SK-N-SH treated with all-trans-retinoic acid at 6 μM for 48 hours (cell line): ENCODE data around the gene KCNN2.

Source experiments
- ATAC-seq: fragments of 200-7000 bp; cut with Tn5 transposase; 3 replicates; pipeline ENCODE4 v1.9.1; 2020; ENCODE audit warnings: mild to moderate bottlenecking, moderate library complexity
- BACH2 ChIP-seq: fragments of 250-450 bp; sonication (Bioruptor Pico); IDR thresholded peaks from 2 replicates; pipeline ENCODE4 v1.9.0; 2021; ENCODE audit warnings: mild to moderate bottlenecking, borderline replicate concordance
- CREB5 ChIP-seq: fragments of 250-450 bp; sonication (Bioruptor Pico); IDR thresholded peaks from 2 replicates; pipeline ENCODE4 v1.5.1; 2020; ENCODE audit warnings: low read depth, mild to moderate bottlenecking, moderate library complexity
- CSDC2 ChIP-seq: fragments of 250-450 bp; sonication (Bioruptor Pico); IDR thresholded peaks from 2 replicates; pipeline ENCODE4 v1.5.0; 2020; ENCODE audit warnings: mild to moderate bottlenecking, moderate library complexity
- CSRNP3 ChIP-seq: fragments of 250-450 bp; sonication (Bioruptor Pico); IDR thresholded peaks from 2 replicates; pipeline ENCODE4 v1.5.1; 2021; ENCODE audit warnings: mild to moderate bottlenecking, moderate library complexity
- ESRRG ChIP-seq: fragments of 250-450 bp; sonication (Bioruptor Pico); IDR thresholded peaks from 2 replicates; pipeline ENCODE4 v1.6.1; 2021; ENCODE audit warnings: mild to moderate bottlenecking
- GLIS3 ChIP-seq: fragments of 250-450 bp; sonication (Bioruptor Pico); IDR thresholded peaks from 2 replicates; pipeline ENCODE4 v1.5.0; 2020; ENCODE audit warnings: mild to moderate bottlenecking, moderate library complexity
- ISL1 ChIP-seq: fragments of 250-450 bp; sonication (Bioruptor Pico); IDR thresholded peaks from 2 replicates; pipeline ENCODE4 v2.1.2; 2022; ENCODE audit warnings: mild to moderate bottlenecking, moderate library complexity
- OSR1 ChIP-seq: fragments of 250-450 bp; sonication (Bioruptor Pico); IDR thresholded peaks from 2 replicates; pipeline ENCODE4 v1.8.0; 2022; ENCODE audit warnings: moderate library complexity, mild to moderate bottlenecking, inconsistent platforms
- PATZ1 ChIP-seq: fragments of 250-450 bp; sonication (Bioruptor Pico); IDR thresholded peaks from 2 replicates; pipeline ENCODE4 v1.8.0; 2020; ENCODE audit warnings: mild to moderate bottlenecking, moderate library complexity, borderline replicate concordance
- POU6F1 ChIP-seq: fragments of 250-450 bp; sonication (Bioruptor Pico); IDR thresholded peaks from 2 replicates; pipeline ENCODE4 v1.8.0; 2021; ENCODE audit warnings: low read depth, mild to moderate bottlenecking, moderate library complexity, borderline replicate concordance
- PPARA ChIP-seq: fragments of 250-450 bp; sonication (Bioruptor Pico); IDR thresholded peaks from 2 replicates; pipeline ENCODE4 v1.5.0; 2020; ENCODE audit warnings: mild to moderate bottlenecking, borderline replicate concordance
- RARB ChIP-seq: fragments of 250-450 bp; sonication (Bioruptor Pico); IDR thresholded peaks from 2 replicates; pipeline ENCODE4 v1.8.0; 2021; ENCODE audit warnings: mild to moderate bottlenecking, moderate library complexity
- SNAI2 ChIP-seq: fragments of 250-450 bp; sonication (Bioruptor Pico); IDR thresholded peaks from 2 replicates; pipeline ENCODE4 v1.5.0; 2020; ENCODE audit warnings: mild to moderate bottlenecking, moderate library complexity
- TCF4 ChIP-seq: fragments of 250-450 bp; sonication (Bioruptor Pico); IDR thresholded peaks from 2 replicates; pipeline ENCODE4 v1.8.0; 2021; ENCODE audit warnings: mild to moderate bottlenecking, moderate library complexity, borderline replicate concordance
- TOX ChIP-seq: fragments of 250-450 bp; sonication (Bioruptor Pico); IDR thresholded peaks from 2 replicates; pipeline ENCODE4 v1.8.0; 2021; ENCODE audit warnings: mild to moderate bottlenecking, moderate library complexity, borderline replicate concordance
- TSHZ2 ChIP-seq: fragments of 250-450 bp; sonication (Bioruptor Pico); IDR thresholded peaks from 2 replicates; pipeline ENCODE4 v1.5.0; 2020; ENCODE audit warnings: mild to moderate bottlenecking, moderate library complexity
- ZC3H10 ChIP-seq: fragments of 250-450 bp; sonication (Bioruptor Pico); IDR thresholded peaks from 2 replicates; pipeline ENCODE4 v1.5.1; 2021; ENCODE audit warnings: mild to moderate bottlenecking, moderate library complexity
- ZFP3 ChIP-seq: fragments of 250-450 bp; sonication (Bioruptor Pico); IDR thresholded peaks from 2 replicates; pipeline ENCODE4 v1.5.0; 2020; ENCODE audit warnings: mild to moderate bottlenecking, moderate library complexity
- ZFP30 ChIP-seq: fragments of 450-650 bp; formaldehyde crosslinking; IDR thresholded peaks from 2 replicates; pipeline ENCODE4 v1.5.0; 2022; ENCODE audit warnings: mild to moderate bottlenecking, moderate library complexity
- ZNF565 ChIP-seq: fragments of 450-650 bp; formaldehyde crosslinking; conservative IDR thresholded peaks from 2 replicates; pipeline ENCODE4 v1.5.0; 2020; ENCODE audit warnings: low read depth, mild to moderate bottlenecking, moderate library complexity
- ZNF70 ChIP-seq: fragments of 450-650 bp; formaldehyde crosslinking; IDR thresholded peaks from 2 replicates; pipeline ENCODE4 v1.5.0; 2020; ENCODE audit warnings: mild to moderate bottlenecking, moderate library complexity
- ZNF8 ChIP-seq: fragments of 450-650 bp; formaldehyde crosslinking; IDR thresholded peaks from 2 replicates; pipeline ENCODE4 v1.5.0; 2020; ENCODE audit warnings: mild to moderate bottlenecking, moderate library complexity

The KCNN2 gene

GRCh38 chr5:114471529-114471928, 109.7 kb downstream of the KCNN2 start:
- ATAC-seq, result no peak
- no peak for TF ChIP-seq ZNF70 (CRISPR knock-in tag)
- no peak for TF ChIP-seq GLIS3 (CRISPR knock-in tag)
- TF ChIP-seq ZFP3 (CRISPR knock-in tag), result no peak
- TF ChIP-seq ZFP30 (CRISPR knock-in tag), result no peak
- no peak for TF ChIP-seq TOX (CRISPR knock-in tag)
- no peak for TF ChIP-seq ZNF8 (CRISPR knock-in tag)
- TF ChIP-seq CREB5 (CRISPR knock-in tag), result no peak
- no peak for TF ChIP-seq ZNF565

GRCh38 chr5:114473541-114473940, 111.7 kb downstream of the KCNN2 start:
- TF ChIP-seq ZFP3 (CRISPR knock-in tag) (no peak), PPARA (CRISPR knock-in tag) (no peak), POU6F1 (CRISPR knock-in tag) (no peak), TCF4 (CRISPR knock-in tag) (no peak), ZNF70 (CRISPR knock-in tag) (no peak), ISL1 (CRISPR knock-in tag) (no peak), CREB5 (CRISPR knock-in tag) (no peak), SNAI2 (no peak), OSR1 (CRISPR knock-in tag) (no peak), ZFP30 (CRISPR knock-in tag) (no peak), ZC3H10 (no peak), CSDC2 (CRISPR knock-in tag) (no peak), RARB (CRISPR knock-in tag) (no peak), GLIS3 (CRISPR knock-in tag) (no peak), CSRNP3 (no peak), BACH2 (CRISPR knock-in tag) (no peak), TOX (CRISPR knock-in tag) (no peak), ZNF565 (no peak), TSHZ2 (CRISPR knock-in tag) (no peak), ESRRG (CRISPR knock-in tag) (no peak)
- TF ChIP-seq, all 23 proteins: peak for 0
- no peak for ATAC-seq

GRCh38 chr5:114477816-114478334, 116.0 kb downstream of the KCNN2 start:
- TF ChIP-seq CSRNP3 (no peak), PATZ1 (CRISPR knock-in tag) (no peak), RARB (CRISPR knock-in tag) (no peak), ZNF565 (no peak), ZNF70 (CRISPR knock-in tag) (no peak), ZFP30 (CRISPR knock-in tag) (no peak), SNAI2 (no peak), TCF4 (CRISPR knock-in tag) (no peak)
- ATAC-seq, result no peak
